Measurements from ENCODE around the gene ADAMTSL5. TPM values are rescaled to one million over a fixed set of nuclear protein-coding genes. Genes with fewer than 3 reads are reported as not detected.
"Not testable (repeated sequence)": the region's sequence is repeated elsewhere in the genome, so short reads cannot be mapped to it uniquely, and the experiment has no call there.

ADAMTSL5 gene
- total RNA-seq, 1 experiment from 2014 or later, result 2.6 TPM

DNA sequence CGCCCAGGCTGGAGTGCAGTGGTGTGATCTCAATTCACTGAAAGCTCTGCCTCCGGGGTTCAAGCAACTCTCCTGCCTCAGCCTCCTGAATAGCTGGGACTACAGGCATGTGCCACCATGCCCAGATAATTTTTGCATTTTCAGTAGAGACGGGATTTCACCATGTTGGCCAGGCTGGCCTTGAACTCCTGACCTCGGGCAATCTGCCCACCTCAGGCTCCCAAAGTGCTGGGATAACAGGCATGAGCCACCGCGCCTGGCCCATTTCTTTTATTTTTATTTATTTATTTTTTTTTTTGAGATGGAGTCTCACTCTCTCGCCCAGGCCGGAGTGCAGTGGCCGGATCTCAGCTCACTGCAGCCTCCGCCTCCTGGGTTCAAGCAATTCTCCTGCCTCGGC lies 26.9 kb upstream of the ADAMTSL5 start:
- not testable (repeated sequence) for H3K9me3 ChIP-seq (replicated peaks); H3K36me3 ChIP-seq; H3K4me3 ChIP-seq; DNase-seq (ENCODE audit: low read depth in 1 of 2, low spot score in 2 of 2); H3K27ac ChIP-seq; H3K4me1 ChIP-seq (replicated peaks)
- peaks cover 33% of the 10 kb centered on the region for H3K27me3 ChIP-seq (replicated peaks)

GRCh38 chr19:1538978-1539377 lies 26.2 kb upstream of the ADAMTSL5 start:
- Histone ChIP-seq H3K27me3 (replicated peaks) (peaks cover 30% of the 10 kb centered on the region), H3K4me3 (no peak overlapping the region), H3K4me1 (replicated peaks) (no peaks in the 10 kb centered on the region), H3K9me3 (replicated peaks) (no peaks in the 10 kb centered on the region), H3K27ac (no peak overlapping the region), H3K36me3 (no peaks in the 10 kb centered on the region)
- DNase-seq (ENCODE audit: low read depth in 1 of 2, low spot score in 2 of 2), result no peak

DNA sequence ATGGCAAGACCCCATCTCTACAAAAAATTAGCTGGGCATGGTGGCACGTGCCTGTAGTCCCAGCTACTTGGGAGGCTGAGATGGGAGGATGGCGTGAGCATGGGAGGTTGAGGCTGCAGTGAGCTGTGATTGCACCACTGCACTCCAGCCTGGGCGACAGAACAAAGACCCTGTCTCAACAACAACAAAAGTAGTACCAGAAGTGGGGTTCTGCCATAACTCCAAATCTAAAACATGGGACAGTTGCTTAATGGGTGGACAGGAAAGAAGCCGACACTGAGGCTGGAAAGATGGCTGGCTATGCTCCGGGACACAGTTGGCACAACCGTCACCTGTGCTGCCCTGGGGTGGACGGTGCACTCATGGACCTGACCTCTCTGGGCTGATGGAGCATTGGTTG lies 22.9 kb upstream of the ADAMTSL5 start:
- not testable (repeated sequence) for H3K36me3 ChIP-seq; H3K4me3 ChIP-seq; H3K9me3 ChIP-seq (replicated peaks); DNase-seq (ENCODE audit: low read depth in 1 of 2, low spot score in 2 of 2); H3K4me1 ChIP-seq (replicated peaks); H3K27ac ChIP-seq
- peaks cover 30% of the 10 kb centered on the region for H3K27me3 ChIP-seq (replicated peaks)

DNA sequence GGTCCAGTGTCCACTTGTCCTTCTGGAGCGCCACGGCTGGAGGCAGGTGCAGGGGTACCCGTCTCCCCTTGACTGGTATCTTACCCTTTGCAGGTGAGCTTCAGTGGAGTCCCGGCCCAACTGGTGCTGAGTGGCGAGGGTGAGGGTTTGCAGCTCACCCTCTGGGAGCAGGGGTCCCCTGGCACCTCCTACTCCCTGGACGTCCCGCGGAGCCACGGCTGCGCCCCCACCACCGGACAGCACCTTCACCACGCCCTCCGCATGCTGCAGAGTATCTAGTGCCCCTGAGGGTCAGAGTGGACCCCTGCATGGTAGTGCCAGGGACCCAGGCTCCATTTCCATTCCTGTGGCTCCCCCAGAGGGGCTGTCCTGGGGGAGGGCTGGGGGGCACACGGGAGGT lies 22.2 kb upstream of the ADAMTSL5 start:
- DNase-seq (ENCODE audit: low read depth in 1 of 2, low spot score in 2 of 2), result no peak
- no peak overlapping the region for H3K4me3 ChIP-seq
- H3K27ac ChIP-seq, result no peak overlapping the region
- H3K27me3 ChIP-seq (replicated peaks), result peaks cover 23% of the 10 kb centered on the region
- H3K36me3 ChIP-seq, result no peaks in the 10 kb centered on the region
- no peaks in the 10 kb centered on the region for H3K9me3 ChIP-seq (replicated peaks)
- no peaks in the 10 kb centered on the region for H3K4me1 ChIP-seq (replicated peaks)

DNA sequence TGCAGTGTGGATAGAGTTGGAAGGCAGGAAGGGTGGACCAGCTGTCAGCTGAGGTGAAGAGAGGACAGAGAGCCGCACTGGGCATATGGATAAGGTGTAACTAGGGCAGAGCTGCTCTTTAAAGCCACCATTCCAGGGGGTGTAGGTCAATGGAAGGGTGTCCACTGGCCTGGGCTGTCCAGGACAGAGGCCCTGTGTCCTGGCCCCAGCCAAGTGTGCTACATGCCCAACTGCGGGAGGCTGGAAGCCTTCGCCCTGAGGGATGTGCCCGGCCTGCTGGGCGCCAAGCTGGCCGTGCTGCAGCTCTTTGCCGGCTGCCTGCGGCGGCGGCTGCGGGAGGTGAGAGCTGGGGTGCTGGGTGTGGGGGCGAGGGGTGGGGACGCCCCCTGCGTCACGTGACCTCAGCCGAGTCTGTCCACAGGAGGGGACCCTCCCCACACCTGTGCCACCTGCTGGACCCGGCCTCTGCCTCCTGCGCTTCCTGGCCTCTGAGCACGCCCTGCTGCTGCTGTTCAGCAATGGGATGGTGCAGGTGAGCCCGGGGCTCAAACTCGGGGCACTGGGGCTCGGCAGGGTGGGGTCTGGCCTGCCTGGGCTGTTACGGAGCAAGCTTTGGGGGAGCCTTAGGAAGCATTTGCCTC lies 20.8 kb upstream of the ADAMTSL5 start:
- Histone ChIP-seq H3K4me1 (replicated peaks) (no peaks in the 10 kb centered on the region), H3K9me3 (replicated peaks) (no peaks in the 10 kb centered on the region), H3K4me3 (no peak overlapping the region), H3K27me3 (replicated peaks) (peaks cover 20% of the 10 kb centered on the region), H3K27ac (no peak overlapping the region), H3K36me3 (no peaks in the 10 kb centered on the region)
- DNase-seq (ENCODE audit: low read depth in 1 of 2, low spot score in 2 of 2), result no peak

GRCh38 chr19:1532003-1532402 lies 19.2 kb upstream of the ADAMTSL5 start:
- Histone ChIP-seq H3K4me3 (no peak overlapping the region), H3K27me3 (replicated peaks) (peaks cover 13% of the 10 kb centered on the region; the same call in 1 of the 2 replicates), H3K27ac (no peak overlapping the region), H3K9me3 (replicated peaks) (no peaks in the 10 kb centered on the region), H3K4me1 (replicated peaks) (no peaks in the 10 kb centered on the region), H3K36me3 (no peaks in the 10 kb centered on the region)
- no peak for DNase-seq (ENCODE audit: low read depth in 1 of 2, low spot score in 2 of 2)

DNA sequence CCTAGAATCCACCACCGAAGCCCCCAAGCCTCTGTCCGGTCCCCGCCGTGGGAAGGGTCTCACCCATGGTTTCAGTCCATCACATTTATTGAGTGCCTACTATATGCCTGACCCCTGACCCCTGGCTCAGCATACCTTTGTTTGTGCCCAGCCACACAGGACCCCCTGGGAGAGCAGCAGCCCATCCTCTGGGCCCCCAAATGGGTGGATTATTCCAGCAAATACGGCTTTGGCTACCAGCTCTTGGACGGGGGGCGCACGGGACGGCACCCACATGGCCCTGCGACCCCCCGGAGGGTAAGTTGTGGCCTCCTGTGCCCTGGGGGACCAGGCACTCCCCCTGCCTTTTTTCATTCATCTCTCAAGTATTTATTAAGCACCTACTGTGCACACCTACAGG lies 18.8 kb upstream of the ADAMTSL5 start:
- Histone ChIP-seq H3K9me3 (replicated peaks) (no peaks in the 10 kb centered on the region), H3K36me3 (no peaks in the 10 kb centered on the region), H3K27me3 (replicated peaks) (peaks cover 13% of the 10 kb centered on the region; the same call in 1 of the 2 replicates), H3K4me3 (no peak overlapping the region), H3K27ac (no peak overlapping the region), H3K4me1 (replicated peaks) (no peaks in the 10 kb centered on the region)
- no peak for DNase-seq (ENCODE audit: low read depth in 1 of 2, low spot score in 2 of 2)

GRCh38 chr19:1530856-1531255 lies 18.0 kb upstream of the ADAMTSL5 start:
- not testable (repeated sequence) for H3K4me3 ChIP-seq; H3K9me3 ChIP-seq (replicated peaks); H3K36me3 ChIP-seq; H3K4me1 ChIP-seq (replicated peaks); H3K27ac ChIP-seq; DNase-seq (ENCODE audit: low read depth in 1 of 2, low spot score in 2 of 2)
- peaks cover 16% of the 10 kb centered on the region for H3K27me3 ChIP-seq (replicated peaks)

DNA sequence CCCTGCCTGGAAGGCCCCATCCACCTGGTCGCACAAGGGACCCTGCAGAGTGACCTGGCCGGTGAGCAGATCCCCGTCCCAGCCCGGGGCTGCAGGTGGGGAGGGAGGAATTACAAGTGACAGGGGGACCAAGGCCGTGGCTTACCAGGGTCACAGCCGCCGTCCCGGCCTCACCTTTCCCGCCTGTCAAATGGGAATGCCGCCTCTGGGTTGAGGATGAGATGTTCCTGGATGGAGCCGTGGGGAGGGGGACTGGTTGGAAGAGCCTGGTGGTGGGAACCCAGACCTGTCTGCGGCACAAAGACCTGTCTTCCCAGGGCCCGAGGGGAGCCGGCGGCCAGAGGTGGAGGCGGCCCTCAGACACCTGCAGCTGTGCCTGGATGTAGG lies 16.6 kb upstream of the ADAMTSL5 start:
- Histone ChIP-seq H3K27me3 (replicated peaks) (peaks cover 30% of the 10 kb centered on the region), H3K4me3 (no peak overlapping the region), H3K36me3 (no peaks in the 10 kb centered on the region), H3K9me3 (replicated peaks) (no peaks in the 10 kb centered on the region), H3K27ac (no peak overlapping the region), H3K4me1 (replicated peaks) (no peaks in the 10 kb centered on the region)
- DNase-seq (ENCODE audit: low read depth in 1 of 2, low spot score in 2 of 2), result no peak

DNA sequence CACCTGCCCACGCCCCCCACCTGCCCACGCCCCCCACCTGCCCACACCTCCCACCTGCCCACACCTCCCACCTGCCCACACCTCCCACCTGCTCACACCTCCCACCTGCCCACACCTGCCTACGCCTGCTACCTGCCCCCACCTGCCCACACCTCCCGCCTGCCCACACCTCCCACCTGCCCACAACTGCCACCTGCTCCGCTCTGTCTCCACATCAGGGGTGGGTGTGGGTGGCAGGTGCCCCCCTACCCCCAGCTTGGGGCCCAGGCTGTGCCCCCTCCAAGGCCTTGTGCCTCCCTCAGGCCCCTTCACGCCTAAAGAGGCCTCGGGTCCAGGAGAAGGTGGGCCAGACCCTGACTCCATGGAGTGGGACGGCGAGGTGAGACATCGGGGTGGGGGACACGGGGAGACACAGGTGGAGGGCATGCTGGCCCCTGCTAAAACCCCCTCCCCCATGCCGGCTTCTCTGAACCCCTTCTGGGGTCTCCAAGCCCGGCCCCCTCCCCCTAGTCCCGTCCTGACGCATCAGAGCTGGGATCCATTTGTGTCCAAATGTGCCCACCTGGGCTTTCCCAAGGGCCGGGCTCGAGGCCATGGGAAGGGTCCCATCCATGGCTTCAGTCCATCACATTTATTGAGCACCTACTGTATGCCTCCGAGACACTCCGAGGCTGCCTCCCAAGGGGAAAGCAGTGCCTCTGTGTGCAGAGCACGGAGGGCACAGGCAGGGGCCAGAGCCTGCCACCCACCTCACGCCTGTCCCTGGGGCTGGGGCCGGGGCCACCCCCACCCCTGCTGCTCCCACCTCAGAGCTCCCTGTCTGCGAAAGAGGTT lies 16.0 kb upstream of the ADAMTSL5 start:
- DNase-seq (ENCODE audit: low read depth in 1 of 2, low spot score in 2 of 2), result no peak
- no peak overlapping the region for H3K27ac ChIP-seq
- H3K36me3 ChIP-seq, result no peaks in the 10 kb centered on the region
- no peak overlapping the region for H3K4me3 ChIP-seq
- no peaks in the 10 kb centered on the region for H3K9me3 ChIP-seq (replicated peaks)
- no peaks in the 10 kb centered on the region for H3K4me1 ChIP-seq (replicated peaks)
- H3K27me3 ChIP-seq (replicated peaks), result peaks cover 35% of the 10 kb centered on the region

GRCh38 chr19:1527650-1528309 lies 15.0 kb upstream of the ADAMTSL5 start:
- Histone ChIP-seq H3K4me3 (no peak overlapping the region), H3K27me3 (replicated peaks) (peaks cover 41% of the 10 kb centered on the region), H3K9me3 (replicated peaks) (no peaks in the 10 kb centered on the region), H3K4me1 (replicated peaks) (no peaks in the 10 kb centered on the region), H3K27ac (no peak overlapping the region), H3K36me3 (no peaks in the 10 kb centered on the region)
- no peak for DNase-seq (ENCODE audit: low read depth in 1 of 2, low spot score in 2 of 2)

DNA sequence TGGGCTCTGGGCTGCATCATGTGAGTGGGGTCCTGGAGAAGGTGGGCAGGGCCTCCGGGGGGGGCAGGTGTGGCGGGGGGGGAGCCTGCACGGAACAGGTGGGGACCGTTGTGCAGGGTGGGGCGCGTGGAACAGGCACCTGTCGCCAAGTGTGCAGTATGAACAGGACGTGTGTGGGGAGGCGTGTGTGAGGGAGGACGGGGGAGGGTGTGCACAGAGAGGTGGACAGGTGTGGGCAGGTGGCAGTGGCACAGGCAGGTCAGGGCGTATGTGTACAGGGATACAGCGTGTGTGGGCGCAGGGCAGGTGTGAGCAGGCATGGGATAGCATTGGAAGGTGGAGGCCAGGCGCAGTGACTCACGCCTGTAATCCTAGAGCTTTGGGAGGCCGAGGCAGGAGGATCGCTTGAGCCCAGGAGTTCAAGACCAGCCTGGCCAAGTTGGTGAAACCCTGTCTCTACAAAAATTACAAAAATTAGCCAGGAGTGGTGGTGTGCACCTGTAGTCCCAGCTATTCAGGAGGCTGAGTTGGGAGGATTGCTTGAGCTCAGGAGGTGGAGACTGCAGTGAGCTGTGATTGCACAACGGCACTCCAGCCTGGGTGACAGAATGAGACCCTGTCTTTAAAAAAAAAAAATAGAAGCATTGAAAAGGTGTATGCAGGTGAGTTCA lies 14.3 kb upstream of the ADAMTSL5 start:
- Histone ChIP-seq H3K4me1 (replicated peaks) (no peaks in the 10 kb centered on the region), H3K9me3 (replicated peaks) (no peaks in the 10 kb centered on the region), H3K27me3 (replicated peaks) (peaks cover 45% of the 10 kb centered on the region), H3K36me3 (no peaks in the 10 kb centered on the region), H3K4me3 (no peak overlapping the region), H3K27ac (no peak overlapping the region)
- DNase-seq (ENCODE audit: low read depth in 1 of 2, low spot score in 2 of 2), result no peak

GRCh38 chr19:1526066-1526778 lies 13.4 kb upstream of the ADAMTSL5 start:
- H3K4me1 ChIP-seq (replicated peaks), result no peaks in the 10 kb centered on the region
- H3K36me3 ChIP-seq, result no peaks in the 10 kb centered on the region
- no peaks in the 10 kb centered on the region for H3K9me3 ChIP-seq (replicated peaks)
- peaks cover 41% of the 10 kb centered on the region for H3K27me3 ChIP-seq (replicated peaks)
- DNase-seq (ENCODE audit: low read depth in 1 of 2, low spot score in 2 of 2), result no peak
- H3K27ac ChIP-seq, result no peak overlapping the region
- H3K4me3 ChIP-seq, result no peak overlapping the region

All from SJSA1 (cell line).